Measurements from ENCODE around the gene GCM1.

DNA sequence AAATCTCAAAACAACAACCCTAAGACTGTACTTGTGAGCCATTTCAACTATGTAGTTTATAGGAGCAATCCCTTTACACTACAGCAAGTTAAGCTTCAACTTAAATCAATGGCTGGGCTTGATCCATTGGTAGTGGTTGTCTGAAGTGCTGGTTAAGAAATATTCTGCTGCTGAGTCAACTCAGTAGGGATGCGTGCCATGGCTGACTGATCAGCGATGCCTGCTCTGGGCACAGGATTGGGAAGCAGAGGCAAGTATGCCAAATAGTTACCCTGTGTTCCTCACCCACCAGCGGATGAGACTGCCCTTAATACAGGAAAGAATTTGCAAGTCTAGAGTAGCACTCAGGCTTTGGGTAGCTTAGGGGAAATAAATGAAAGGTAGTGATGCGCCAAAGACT is 41.5 kb downstream of the GCM1 start:
- TF ChIP-seq, protein P1, sequence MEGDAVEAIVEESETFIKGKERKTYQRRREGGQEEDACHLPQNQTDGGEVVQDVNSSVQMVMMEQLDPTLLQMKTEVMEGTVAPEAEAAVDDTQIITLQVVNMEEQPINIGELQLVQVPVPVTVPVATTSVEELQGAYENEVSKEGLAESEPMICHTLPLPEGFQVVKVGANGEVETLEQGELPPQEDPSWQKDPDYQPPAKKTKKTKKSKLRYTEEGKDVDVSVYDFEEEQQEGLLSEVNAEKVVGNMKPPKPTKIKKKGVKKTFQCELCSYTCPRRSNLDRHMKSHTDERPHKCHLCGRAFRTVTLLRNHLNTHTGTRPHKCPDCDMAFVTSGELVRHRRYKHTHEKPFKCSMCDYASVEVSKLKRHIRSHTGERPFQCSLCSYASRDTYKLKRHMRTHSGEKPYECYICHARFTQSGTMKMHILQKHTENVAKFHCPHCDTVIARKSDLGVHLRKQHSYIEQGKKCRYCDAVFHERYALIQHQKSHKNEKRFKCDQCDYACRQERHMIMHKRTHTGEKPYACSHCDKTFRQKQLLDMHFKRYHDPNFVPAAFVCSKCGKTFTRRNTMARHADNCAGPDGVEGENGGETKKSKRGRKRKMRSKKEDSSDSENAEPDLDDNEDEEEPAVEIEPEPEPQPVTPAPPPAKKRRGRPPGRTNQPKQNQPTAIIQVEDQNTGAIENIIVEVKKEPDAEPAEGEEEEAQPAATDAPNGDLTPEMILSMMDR (conservative IDR thresholded peaks at IDR 0.05; ENCODE audit: low read length), result no peak
- no peak for TF ChIP-seq EZH2phosphoT487 (IDR thresholded peaks at IDR 0.05; ENCODE audit: borderline replicate concordance)

Data from Loucy (cell line).